ENCODE measurements around the gene DAPP1. TPM values are rescaled to one million over a fixed set of nuclear protein-coding genes. Genes with fewer than 3 reads are reported as not detected.
A peak's percentile ranks its signal among the peaks of the same experiment; 100 is the strongest.

Gene DAPP1
- total and polyA plus RNA-seq, 2 of the 4 experiments (the other 2 are of a cell fraction): not detected

GRCh38 chr4:99844048-99844447 lies 27.4 kb downstream of the DAPP1 start:
- 96% methylated on average over 4 of the region's 7 CpGs; no CpG with 5 or more reads in 1 of the 2 experiments for WGBS, 2 experiments (ENCODE audit: extremely low coverage in 2 of 2, insufficient read length in 1 of 2)
- no peak for ATAC-seq (ENCODE audit: low read depth)
- DNase-seq: no peak
- Histone ChIP-seq H3K23ac (ENCODE audit: low read depth, low read length) (no peak overlapping the region), H4K91ac (ENCODE audit: insufficient read depth, low read depth, low read length) (no peak overlapping the region), H2BK15ac (ENCODE audit: low read depth, low read length) (no peak overlapping the region), H2AK5ac (ENCODE audit: low read depth, low read length) (no peak overlapping the region), H2AK9ac (replicated peaks; ENCODE audit: low read depth, low read length, poor library complexity) (no peak overlapping the region), H2BK120ac (ENCODE audit: low read depth, low read length) (no peak overlapping the region), H3K18ac (ENCODE audit: low read depth, low read length) (no peak overlapping the region), H4K8ac (ENCODE audit: low read depth in 2 of 2, low read length in 2 of 2) (no peak overlapping the region), H3K9me1 (ENCODE audit: insufficient read depth, low read length) (no peaks in the 10 kb centered on the region), H3K9ac (ENCODE audit: low read depth, low read length) (no peak overlapping the region), H2BK20ac (ENCODE audit: low read depth, low read length) (no peak overlapping the region), H3K36me3 (ENCODE audit: control insufficient read depth, insufficient read depth, low read length) (no peaks in the 10 kb centered on the region), H3K27ac (ENCODE audit: insufficient read depth, low read length) (no peak overlapping the region), H3K4me1 (ENCODE audit: control insufficient read depth, insufficient read depth, low read length) (no peaks in the 10 kb centered on the region), H3K14ac (replicated peaks; ENCODE audit: low read depth, low read length) (no peak overlapping the region), H3K4ac (ENCODE audit: low read depth, low read length) (no peak overlapping the region), H2BK5ac (ENCODE audit: low read depth, low read length, poor library complexity, severe bottlenecking) (no peak overlapping the region), H3K56ac (ENCODE audit: extremely low read depth, insufficient read depth, low read length) (no peak overlapping the region), H4K20me1 (ENCODE audit: insufficient read depth, low read length) (no peaks in the 10 kb centered on the region), H2AFZ (replicated peaks; ENCODE audit: low read length, poor library complexity) (peak overlapping the region; percentile 23), H3K4me2 (ENCODE audit: low read depth, low read length) (no peak overlapping the region), H3K27me3 (ENCODE audit: control insufficient read depth, insufficient read depth, low read length) (no peaks in the 10 kb centered on the region; the same call in 1 of the 2 replicates), H4K5ac (ENCODE audit: low read depth, low read length) (no peak overlapping the region), H3K9me3 (ENCODE audit: control insufficient read depth, insufficient read depth, low read length) (no peaks in the 10 kb centered on the region), H3K4me3 (ENCODE audit: insufficient read depth, low read depth, low read length) (no peak overlapping the region), H3K79me1 (ENCODE audit: low read depth in 1 of 2, low read length in 2 of 2) (no peaks in the 10 kb centered on the region)
- BruUV-seq (replicated peaks): no TSS peak
- intact Hi-C loops (cut with micrococcal nuclease) (no loop called here), dilution Hi-C loops (cut with HindIII; ENCODE audit: low sequenced_read_pairs, unreplicated experiment) (no loop called here), in situ Hi-C loops (cut with MboI; ENCODE audit: low sequenced_read_pairs) (no loop called here)
- CTCF ChIA-PET: no interaction called here
- POLR2A ChIA-PET (ENCODE audit: unreplicated experiment): no interaction called here
- no peak for TF ChIP-seq POLR2A (IDR thresholded peaks at IDR 0.05; ENCODE audit: low read depth, low read length)
- TF ChIP-seq CEBPB (IDR thresholded peaks at IDR 0.05; ENCODE audit: low read depth, low read length): no peak
- TF ChIP-seq FOS (IDR thresholded peaks at IDR 0.05; ENCODE audit: low read depth, low read length): no peak
- no peak for TF ChIP-seq RCOR1 (IDR thresholded peaks at IDR 0.05; ENCODE audit: insufficient replicate concordance, low read length)
- no peak for TF ChIP-seq MAFK (IDR thresholded peaks at IDR 0.05; ENCODE audit: low read depth, low read length)
- TF ChIP-seq NFE2L2 (IDR thresholded peaks at IDR 0.05; ENCODE audit: low read depth, low read length): no peak
- no peak for TF ChIP-seq RAD21 (IDR thresholded peaks at IDR 0.05; ENCODE audit: low read length)
- TF ChIP-seq RFX5 (IDR thresholded peaks at IDR 0.05; ENCODE audit: low read depth, low read length): no peak
- no peak for TF ChIP-seq MXI1 (IDR thresholded peaks at IDR 0.05; ENCODE audit: borderline replicate concordance, low read depth, low read length)
- no peak for TF ChIP-seq CHD1 (IDR thresholded peaks at IDR 0.05; ENCODE audit: low read depth, low read length)
- no peak for TF ChIP-seq SMC3 (IDR thresholded peaks at IDR 0.05; ENCODE audit: low read depth, low read length)
- TF ChIP-seq CTCF (conservative IDR thresholded peaks at IDR 0.05; ENCODE audit: low read depth, low read length): no peak
